Fibroblast of the conjunctiva (primary cell): ENCODE measurements around the gene ZPBP2.

Experiments
- DNase-seq: peaks from one replicate; pipeline ENCODE4 v3.0.0-alpha.2; 2010; ENCODE audit warnings: low read depth

The ZPBP2 gene

DNA sequence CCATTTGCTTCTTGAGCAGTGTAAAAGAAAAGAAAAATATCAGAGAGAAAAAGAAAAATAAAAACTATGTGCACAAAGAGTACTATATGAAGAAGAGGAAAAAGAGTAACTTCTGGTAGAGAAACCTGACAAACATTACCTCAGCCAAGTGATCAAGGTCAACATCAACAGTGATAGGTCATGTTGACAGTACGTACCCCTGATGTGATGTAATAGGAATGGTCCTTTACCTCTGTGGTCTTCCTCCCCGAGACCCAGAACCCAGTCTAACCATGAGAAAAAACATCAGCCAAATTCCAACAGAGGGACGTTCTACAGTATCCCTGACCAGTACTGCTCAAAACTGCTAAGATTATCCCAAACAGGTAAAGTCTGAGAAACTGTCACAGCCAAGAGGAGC is 46.0 kb downstream of the ZPBP2 start:
- no peak for DNase-seq

DNA sequence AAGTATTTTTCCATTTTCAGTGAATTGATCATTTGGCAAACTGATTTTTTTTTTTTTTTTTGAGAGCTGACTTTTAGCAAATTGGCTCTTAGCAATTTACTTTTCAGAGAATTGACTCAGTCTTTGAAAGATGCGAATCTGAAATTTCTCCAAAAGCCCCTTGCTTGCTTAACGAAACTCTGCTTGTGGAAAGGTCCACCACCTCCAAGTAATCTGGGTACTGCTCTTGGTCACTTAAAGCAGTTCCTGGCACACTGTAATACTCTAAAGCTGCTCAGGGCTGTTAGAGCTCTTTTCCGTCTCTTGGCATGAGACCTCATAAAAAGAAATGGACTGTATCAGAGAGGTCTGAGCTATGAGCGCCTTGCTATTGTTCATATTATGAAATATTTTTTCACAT is 47.6 kb downstream of the ZPBP2 start:
- DNase-seq = no peak

GRCh38 chr17:39916918-39917317 is 48.9 kb downstream of the ZPBP2 start:
- no peak for DNase-seq

DNA sequence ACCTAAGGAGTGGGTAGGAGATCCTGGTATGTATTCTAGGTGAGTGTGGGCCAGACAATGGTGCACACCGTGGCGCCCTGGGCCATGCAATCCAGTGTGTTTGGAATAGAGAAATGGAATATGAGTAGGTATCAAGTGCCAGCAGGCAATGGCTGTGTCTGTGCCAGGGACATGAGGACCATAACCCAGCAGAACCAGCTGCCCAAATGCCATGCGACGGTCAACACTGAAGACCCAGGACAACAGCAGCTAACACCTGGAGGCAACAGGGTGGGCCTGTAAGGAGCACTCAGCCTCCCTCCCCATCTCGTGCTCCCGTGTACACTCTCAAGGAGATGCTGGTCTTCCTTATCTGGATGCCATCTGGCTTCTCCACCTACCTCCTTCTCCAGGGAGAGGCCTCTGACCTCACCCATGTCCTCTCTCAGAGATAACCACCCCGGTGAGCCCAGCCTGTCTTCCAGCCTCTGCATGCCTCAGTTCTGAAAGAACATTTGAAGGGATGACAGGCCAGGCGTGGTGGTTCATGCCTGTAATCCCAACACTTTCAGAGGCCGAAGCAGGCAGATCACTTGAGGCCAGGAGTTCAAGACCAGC is 51.2 kb downstream of the ZPBP2 start:
- DNase-seq = no peak

DNA sequence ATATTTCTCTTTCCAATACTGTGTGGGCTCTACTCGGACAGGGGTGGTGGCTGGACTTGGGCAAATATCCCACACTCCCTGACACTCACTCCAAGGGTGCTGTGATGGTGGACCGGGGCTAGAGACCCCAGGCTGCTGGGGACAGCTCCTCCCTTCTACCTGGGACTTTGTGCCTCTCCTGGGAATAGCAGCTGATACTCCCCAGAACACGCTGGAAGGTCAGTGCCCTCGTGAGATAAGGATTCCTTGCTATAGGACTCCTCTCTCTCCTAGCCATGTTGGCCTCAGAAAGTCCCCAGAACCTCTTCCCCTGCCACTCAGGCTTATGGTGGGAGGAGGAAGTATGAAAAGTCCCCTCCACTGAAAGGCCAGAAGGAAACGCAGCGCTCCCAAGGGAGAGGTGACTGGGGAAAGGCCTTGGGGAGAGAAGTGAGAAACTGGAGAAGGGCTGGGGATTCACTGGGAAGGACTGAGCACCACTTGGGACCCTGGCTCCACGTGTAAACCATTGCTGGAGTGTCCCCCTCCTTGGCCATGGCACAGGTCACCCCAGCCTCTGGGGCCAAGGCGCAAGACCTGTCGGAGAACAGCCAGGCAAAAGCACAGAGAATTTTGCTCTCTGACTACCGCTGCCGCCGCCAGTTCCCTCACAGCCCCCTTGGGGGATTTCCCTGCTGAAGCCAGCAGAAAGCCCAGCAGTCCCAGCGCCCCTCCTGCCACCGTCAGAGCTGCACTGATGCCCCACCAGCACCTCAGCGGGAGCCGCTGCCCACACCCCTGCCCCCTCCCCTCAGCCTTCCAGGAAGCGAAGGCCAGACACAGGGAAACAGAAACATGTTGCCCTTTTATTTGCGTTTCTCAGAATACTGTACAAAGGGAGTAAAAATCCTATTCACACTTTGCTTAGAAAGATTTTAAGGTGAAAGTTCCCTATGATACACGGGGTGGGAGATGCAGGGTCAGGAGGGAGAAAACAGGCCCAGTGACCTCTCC is 52.5 kb downstream of the ZPBP2 start:
- DNase-seq = no peak

- no peak for DNase-seq
These were observed 53.3 kb downstream of the ZPBP2 start for GRCh38 chr17:39921323-39921722.

- DNase-seq = no peak
These were observed 54.0 kb downstream of the ZPBP2 start for GRCh38 chr17:39922006-39922405.

- DNase-seq = no peak
These were observed 55.2 kb downstream of the ZPBP2 start for GRCh38 chr17:39923230-39923629.

DNA sequence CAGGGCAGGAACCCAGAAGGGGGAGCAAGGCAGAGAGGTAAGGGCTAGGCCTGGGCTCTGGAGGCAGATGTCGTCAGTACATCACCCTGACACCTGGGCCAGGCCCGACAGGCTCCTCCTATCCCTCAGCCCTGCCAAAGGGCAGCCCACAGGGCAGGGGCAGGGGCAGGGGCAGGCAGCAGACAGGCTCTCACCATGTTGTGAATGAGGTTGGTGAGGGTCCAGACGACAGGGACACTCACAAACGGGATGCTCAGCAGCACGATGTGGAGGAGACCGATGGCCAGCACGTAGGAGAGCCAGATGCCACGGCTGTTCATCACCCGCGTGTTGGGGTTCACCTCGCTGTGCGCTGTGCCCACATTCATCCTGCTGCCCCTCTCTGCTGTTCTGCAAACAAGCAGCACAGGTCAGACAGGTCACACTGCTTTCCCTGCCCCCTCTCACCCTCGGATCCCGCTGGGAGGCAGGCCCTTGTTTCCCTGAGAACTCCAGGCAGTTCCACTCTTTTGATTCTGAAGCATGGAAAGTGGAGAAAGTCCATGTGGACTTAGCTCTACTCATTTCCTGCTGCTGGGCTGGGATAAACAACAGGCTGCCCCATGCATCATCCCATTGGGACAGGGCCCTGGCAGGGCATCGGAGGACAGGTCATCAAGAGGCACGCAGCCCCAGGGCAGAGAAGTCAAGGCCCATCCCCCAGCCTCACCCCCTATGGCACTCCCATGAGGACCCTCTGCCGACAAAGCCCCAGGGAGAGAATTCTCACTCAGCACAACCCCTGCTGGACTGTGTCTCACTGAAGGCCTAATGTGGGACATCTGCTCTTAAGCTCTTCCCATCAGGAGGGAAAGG is 56.1 kb downstream of the ZPBP2 start:
- no peak for DNase-seq

- DNase-seq = no peak
These were observed 56.7 kb downstream of the ZPBP2 start for GRCh38 chr17:39924691-39925055.

DNA sequence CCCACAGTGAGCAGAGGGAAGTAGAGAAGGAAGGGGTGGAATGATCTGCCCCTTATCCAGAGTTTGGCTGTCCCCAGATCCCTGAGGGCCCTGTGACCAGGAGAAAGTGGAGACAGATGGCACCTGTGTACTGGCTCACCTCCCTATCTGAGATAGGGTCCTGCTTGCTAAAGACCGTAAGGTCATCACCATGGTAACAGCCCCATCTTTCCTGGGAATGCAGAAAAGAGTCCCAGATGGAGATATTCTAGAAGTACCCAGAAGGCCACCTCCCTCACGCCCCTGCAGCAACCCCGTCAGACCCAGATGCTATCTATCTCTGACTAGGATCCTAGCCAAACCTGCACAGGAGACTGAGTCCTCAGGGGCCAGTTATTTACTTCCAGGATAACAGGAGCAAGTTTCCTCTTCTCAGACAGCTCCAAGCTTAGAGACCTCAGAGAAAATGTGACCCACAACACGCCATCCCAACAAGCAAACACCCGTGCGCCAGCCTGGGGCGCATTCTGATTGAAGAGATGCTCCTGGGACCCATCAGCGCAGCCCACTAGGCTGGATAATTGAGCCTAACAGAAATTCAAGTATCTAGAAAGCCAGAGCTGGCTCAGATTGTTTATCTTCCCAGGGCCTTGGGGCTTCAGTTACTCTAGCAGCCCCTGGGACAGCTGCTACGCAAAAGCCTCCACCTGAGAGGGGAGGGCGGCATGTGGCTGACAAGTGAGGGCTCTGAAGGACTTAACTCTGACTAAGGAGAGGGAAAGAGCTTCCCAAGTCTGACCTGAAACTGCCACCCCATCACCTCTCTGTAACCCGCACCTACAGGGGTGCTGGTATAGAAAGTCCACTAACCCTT is 57.5 kb downstream of the ZPBP2 start:
- no peak for DNase-seq

GRCh38 chr17:39926135-39926587 is 58.2 kb downstream of the ZPBP2 start:
- DNase-seq = no peak

DNA sequence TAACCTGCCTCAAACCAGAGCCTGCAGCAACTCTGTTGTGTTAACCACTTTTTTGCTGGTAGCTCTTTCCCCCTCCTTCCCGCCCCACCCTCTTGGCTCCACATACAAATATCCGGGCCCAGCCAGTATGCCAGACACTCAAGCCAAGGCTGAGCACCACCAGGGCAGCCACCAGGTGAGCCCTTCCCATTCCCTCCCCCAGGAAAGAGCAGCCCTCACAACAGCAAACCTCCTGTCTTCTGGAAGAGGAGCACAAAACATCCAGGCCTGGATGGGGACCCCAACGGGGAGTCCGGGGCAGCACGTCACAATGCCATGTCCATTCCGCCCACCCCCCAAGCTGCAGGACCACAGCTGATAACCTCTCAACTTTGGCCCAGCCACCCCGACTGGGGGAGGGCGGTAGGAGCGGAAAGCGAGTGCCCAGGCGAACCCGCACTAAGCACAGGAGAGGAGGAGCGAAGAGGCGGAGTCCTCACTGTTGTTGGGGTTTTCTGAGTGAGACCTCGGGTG is 58.6 kb downstream of the ZPBP2 start:
- no peak for DNase-seq
